Astrocyte of the spinal cord (primary cell): Measurements from ENCODE around the gene DOK5.

Experiments
- DNase-seq: peaks from one replicate; pipeline ENCODE4 v3.0.0; 2011; ENCODE audit warnings: low read depth, low spot score
- H3K4me3 ChIP-seq: 2 replicates; pipeline ENCODE4 v1.5.1; 2011; ENCODE audit warnings: low read depth, mild to moderate bottlenecking, low read length, moderate library complexity
- CTCF ChIP-seq: IDR thresholded peaks from 2 replicates; pipeline ENCODE4 v1.5.1; 2012; ENCODE audit warnings: low read depth, mild to moderate bottlenecking, low read length, inconsistent platforms
- in situ Hi-C: cut with HindIII; loops from 2 replicates; pipeline ENCODE4 v1.10.0; 2017; ENCODE audit warnings: low sequenced_read_pairs

DOK5 gene

GRCh38 chr20:54557806-54558590, 82.6 kb downstream of the DOK5 start:
- in situ Hi-C loops: no loop called here

GRCh38 chr20:54559890-54560289, 84.5 kb downstream of the DOK5 start:
- no peak for TF ChIP-seq CTCF
- in situ Hi-C loops: no loop called here
- no peak for DNase-seq
- H3K4me3 ChIP-seq: no peak overlapping the region

More at GRCh38 chr20:54557806-54558590, 82.6 kb downstream of the DOK5 start:
- DNase-seq: no peak
- H3K4me3 ChIP-seq: no peak overlapping the region
- no peak for TF ChIP-seq CTCF

GRCh38 chr20:54560357-54560756, 85.0 kb downstream of the DOK5 start:
- TF ChIP-seq CTCF: no peak
- in situ Hi-C loops: no loop called here
- no peak for DNase-seq
- H3K4me3 ChIP-seq: no peak overlapping the region

- TF ChIP-seq CTCF: no peak
- in situ Hi-C loops: no loop called here
- no peak overlapping the region for H3K4me3 ChIP-seq
- DNase-seq: no peak
Observed at GRCh38 chr20:54565255-54565654, 89.9 kb downstream of the DOK5 start.

- no peak for DNase-seq
- in situ Hi-C loops: no loop called here
- TF ChIP-seq CTCF: no peak
- no peak overlapping the region for H3K4me3 ChIP-seq
Observed at GRCh38 chr20:54566031-54566688, 90.8 kb downstream of the DOK5 start.

GRCh38 chr20:54570561-54570960, 95.2 kb downstream of the DOK5 start:
- H3K4me3 ChIP-seq: no peak overlapping the region
- in situ Hi-C loops: no loop called here
- no peak for TF ChIP-seq CTCF
- DNase-seq: no peak
